Bone marrow (tissue), 2 donors: ENCODE results near the gene USP37.

Experiments
- DNase-seq, 2 donors: peaks; one replicate each; lab custom pipeline; 2025; lab: John Stamatoyannopoulos, UW

The USP37 gene, protein sequence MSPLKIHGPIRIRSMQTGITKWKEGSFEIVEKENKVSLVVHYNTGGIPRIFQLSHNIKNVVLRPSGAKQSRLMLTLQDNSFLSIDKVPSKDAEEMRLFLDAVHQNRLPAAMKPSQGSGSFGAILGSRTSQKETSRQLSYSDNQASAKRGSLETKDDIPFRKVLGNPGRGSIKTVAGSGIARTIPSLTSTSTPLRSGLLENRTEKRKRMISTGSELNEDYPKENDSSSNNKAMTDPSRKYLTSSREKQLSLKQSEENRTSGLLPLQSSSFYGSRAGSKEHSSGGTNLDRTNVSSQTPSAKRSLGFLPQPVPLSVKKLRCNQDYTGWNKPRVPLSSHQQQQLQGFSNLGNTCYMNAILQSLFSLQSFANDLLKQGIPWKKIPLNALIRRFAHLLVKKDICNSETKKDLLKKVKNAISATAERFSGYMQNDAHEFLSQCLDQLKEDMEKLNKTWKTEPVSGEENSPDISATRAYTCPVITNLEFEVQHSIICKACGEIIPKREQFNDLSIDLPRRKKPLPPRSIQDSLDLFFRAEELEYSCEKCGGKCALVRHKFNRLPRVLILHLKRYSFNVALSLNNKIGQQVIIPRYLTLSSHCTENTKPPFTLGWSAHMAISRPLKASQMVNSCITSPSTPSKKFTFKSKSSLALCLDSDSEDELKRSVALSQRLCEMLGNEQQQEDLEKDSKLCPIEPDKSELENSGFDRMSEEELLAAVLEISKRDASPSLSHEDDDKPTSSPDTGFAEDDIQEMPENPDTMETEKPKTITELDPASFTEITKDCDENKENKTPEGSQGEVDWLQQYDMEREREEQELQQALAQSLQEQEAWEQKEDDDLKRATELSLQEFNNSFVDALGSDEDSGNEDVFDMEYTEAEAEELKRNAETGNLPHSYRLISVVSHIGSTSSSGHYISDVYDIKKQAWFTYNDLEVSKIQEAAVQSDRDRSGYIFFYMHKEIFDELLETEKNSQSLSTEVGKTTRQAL

DNA sequence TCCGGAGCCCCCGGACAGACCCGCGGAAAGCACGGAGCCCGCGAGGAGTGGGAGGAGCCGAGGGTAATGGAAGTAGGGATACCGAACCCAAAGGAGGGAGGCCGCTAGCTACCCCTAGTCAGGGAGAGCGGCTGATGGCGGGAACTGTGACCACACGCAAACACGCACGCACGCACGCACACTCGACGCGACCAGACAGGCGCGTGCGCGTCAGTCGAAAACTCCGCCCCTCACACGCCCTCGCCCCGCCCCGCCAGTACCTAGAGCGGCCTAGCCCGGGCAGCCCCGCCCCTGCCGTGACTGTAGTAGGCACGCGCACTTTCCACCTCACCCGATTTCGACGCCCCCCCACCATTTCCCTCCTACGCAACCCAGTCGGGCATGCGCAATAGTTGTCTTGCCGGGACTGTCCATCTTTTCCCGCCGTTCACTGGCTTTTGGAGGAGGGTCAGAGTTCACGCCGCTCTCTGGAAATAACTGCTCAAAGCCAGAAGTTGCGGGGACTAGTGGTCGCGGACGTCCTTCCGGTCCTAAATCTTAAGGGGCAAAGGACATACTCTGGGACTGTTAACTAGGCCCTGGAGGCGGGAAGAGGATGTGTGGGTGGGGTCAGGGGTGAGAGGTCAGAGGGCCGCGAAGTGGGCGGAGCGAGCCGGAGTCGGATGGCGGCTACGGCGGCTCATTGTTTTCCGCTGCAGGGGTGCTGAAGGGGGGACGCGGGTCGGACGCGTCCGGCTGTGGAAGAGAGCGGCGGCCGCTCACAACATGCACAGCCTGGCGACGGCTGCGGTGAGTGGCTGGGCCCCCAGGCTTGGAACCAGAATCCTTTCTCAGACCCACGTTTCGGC lies at the start of gene USP37, which contains the start of gene CNOT9:
Gene USP37 (minus strand): TSS at position 162 of the 848 bp plus-strand sequence. CDS start 9,698 bp downstream, outside the sequence.
Gene CNOT9 (plus strand): TSS at position 650 of the 848 bp plus-strand sequence. CDS start 116 bp downstream, at position 766.
- peak; percentile 98 to 100 for DNase-seq

DNA sequence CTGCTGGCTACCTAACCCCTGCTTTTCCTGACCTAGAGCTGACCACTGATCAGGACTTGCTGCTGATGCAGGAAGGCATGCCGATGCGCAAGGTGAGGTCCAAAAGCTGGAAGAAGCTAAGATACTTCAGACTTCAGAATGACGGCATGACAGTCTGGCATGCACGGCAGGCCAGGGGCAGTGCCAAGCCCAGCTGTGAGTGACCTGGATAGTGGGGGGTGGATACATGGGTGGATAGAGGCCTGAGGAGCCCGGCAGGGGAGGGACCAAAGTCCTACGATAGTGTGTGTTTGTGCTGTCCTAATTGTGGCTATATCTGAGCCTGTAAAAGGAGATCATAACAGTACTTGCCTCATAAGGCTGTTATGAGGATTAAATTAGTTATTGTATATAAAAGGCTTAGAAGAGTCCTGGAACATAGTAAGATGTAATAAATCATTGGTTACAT lies 47.7 kb upstream of the USP37 start:
- no peak for DNase-seq

DNA sequence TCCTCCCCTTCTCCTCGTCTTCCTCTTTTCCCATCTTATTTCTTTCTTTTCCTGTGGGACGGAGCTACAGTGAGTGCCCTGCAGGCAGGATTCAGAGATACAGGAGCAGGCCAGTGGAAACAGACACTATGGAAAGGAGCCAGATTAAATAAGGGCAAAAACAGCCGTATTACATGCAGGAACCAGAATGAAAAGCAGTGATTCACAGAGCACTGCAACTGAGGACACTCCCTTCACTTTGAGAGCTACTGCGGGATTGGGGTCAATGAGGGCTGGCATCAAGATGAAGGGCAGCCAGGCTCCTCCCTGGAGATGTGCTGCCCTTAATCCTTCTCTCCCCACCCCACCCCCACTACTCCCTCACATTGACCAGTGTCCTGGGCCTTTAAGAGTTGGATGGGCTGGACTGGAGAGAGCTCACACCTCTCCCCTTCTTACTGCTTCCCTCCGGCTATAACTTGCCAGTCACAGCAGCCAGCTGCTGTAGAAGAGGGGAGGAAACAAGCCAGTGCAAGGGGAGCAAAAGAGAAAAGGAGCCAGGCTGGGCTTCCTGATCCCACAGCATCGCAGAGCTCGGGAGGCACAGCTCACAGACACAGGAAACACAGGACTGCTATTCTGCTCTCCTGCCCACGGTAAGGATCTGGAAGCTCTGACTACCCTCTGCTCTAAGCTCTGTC lies 39.4 kb upstream of the USP37 start, which contains the start of gene PLCD4:
Gene PLCD4 (plus strand): TSS at position 464 of the 680 bp plus-strand sequence. CDS start 7,841 bp downstream, outside the sequence.
- no peak for DNase-seq

DNA sequence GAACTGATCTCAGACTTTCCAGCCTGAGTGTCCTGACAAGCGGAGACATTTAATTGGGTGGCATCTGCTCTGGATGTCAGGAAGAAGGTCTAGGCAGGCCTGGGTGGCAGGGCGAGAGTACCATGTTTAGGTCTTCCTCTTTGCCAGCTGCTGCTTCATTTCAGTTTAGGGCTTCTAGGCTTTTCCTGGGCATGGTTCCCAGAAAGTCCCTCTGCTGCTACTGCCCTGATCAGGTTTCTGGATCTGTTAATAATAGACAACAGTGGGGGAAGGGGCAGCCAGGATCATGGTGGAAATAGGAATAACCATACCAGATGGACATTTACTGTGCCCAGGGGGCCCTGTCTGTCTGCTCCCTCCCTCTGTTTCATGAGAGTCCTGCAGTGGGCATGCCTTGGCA lies 37.3 kb upstream of the USP37 start:
- no peak for DNase-seq

DNA sequence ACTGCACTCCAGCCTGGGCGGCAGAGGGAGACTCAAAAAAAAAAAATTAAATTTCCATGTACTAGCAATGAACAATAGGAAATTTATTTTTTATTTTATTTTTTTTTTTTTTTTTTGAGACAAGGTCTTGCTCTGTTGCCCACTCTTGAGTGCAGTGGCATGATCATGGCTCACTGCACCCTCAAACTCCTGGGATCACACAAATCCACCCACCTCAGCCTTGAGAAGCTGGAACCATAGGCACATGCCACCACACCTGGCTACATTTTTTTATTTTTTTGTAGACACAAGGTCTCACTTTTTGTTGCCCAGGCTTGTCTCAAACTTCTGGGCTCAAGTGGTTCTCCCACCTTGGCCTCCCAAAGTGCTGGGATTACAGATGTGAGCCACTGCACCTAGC lies 17.4 kb upstream of the USP37 start:
- no peak for DNase-seq

DNA sequence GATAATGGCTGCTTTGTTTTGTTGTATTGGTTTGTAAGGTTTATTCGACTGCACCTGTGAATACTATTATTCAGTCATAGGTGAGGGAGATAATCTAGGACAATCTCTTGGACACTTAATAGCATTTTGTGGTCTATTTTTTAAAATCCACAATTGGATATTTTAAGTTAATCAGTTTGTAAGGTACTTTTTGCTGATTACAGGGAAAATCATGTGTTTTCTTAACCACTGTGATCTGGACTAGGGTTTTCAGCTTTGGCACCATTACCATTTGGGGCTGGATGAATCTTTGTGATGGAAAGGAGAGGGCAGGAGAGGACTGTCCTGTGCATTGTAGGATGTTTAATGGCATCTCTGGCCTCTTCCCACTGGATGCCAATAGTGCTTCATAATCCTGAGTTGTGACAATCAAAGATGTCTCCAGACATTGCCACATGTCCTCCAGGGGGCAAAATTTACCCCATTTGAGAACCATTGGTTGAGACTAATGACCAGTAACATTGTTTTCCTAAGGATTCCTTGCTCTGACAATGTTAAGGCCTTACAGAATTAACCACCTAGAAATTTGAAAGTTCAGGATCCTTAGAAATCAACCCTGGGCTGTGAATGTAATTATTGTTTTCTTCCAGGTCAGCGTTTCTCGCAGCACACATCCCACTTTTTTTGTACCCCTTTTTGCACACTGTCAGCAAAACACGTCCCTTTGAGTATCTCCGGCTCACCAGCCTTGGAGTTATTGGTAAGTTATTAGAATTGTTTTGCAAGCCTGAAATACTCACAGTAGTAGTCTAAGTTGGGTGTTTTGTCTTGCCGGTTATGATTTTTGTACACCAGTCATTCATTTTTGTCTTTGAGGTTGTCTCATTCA lies 16.1 kb upstream of the USP37 start:
- no peak for DNase-seq

DNA sequence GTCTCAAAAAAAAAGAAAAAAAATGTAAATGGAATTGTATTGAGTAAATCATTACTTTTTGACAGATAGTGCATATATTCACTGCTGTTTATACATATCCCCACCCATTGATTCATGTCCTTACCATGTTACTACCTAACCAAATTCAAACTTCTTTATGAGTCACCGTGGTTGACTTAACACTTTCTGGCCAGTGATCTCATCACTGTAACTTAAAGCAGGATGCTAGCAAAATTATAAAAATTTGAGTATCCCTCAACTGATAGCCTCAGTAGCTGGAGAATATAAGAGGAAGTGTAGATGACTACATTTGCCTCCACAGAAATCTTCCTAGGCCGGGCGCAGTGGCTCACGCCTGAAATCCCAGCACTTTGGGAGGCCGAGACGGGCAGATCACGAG lies 13.9 kb upstream of the USP37 start:
- no peak for DNase-seq

DNA sequence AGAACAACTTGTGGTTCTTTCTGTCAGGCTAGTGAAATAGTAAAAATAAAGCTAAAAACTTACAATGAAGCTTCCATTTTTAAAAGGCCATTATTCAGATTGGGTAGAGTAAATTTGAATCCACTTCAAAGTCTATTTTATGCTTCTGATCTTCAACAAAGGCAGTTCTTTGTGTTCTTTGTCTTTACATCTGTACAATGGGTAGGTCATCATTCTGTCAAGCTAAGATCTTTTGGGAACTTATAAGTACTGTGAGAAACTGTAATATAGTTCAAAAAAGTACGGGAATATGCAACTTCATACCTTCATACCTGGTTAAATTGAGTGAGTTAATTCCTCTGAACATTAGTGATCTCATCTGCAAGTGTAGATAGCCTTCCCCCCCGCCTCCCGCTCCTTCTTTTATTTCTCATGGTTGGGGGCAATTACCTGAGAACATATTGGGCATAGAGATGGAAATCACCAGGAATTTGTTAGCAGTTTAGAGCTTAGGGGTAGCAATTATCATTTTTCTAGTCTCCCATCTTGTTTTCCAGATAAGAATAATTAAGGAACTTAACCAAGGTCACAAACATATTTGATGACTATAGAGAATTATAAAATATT lies 10.2 kb upstream of the USP37 start:
- DNase-seq = no peak

DNA sequence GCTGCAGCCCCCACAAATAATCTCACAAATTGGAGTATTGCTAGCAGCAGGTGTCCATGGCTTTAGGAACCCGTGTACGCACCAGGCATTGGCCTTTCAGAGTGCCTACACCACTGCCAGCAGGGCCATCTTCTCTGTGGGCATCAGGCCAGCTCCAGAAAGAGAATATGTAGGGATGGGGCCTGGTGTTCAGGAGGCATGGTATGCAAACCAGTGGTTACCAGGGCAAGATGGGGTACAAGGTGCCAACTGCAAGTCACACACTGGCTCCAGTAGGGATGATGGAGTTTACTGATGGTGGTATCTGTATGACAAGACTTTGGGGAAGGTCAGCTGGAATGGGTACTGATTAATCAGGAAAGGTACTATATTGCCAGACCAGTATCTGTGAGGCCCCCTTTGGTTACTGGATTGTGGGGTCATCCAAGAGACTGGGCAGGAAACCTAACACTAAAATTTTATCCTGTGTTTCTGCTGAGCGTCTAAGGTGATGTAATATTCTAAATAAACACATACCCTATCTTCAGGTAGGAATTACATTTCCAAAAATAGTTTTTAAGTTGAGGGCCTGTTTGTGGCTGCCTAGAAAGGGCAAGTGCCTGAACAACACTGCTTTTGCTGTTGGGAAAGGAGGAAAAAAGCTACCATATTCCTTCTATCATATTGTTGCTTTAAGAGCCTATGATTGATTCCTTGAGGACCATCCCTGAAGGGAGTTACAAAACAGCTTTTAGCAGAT lies 9.5 kb upstream of the USP37 start:
- no peak for DNase-seq

DNA sequence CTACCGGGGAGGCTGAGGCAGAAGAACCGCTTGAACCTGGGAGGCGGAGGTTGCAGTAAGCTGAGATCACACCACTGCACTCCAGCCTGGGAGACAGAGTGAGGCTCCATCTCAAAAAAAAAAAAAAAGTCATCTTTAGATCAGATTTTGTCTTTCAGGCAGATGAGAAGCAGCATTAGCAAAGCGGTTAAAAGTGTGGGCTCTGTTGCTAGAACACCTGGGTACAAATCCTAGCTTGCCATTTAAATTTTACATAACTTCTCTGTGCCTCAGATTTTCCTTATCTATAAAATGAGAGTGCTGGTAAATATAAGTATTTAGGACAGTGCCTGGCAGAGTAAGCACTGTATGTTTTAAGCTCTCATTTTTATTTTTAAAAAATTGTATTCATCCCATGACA lies 8.7 kb upstream of the USP37 start:
- no peak for DNase-seq

DNA sequence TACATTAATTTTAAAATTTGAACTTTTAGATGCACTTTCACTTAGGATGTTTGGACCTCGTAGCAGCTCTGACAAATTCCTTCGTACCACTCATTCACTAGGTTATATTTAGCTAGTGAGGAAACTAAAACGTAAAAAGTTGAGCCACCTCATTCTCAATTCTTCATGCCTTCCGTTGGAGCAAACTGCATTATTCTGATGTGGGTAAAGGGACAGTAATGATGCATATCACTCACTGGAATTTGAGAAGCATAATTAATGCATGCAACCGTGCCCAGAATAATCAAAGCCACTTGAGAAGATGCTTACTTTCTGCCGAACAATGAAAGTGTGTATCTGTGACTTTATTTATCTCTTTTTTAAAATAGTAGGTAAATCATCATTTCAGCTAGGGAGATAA lies 2.7 kb upstream of the USP37 start:
- no peak for DNase-seq

DNA sequence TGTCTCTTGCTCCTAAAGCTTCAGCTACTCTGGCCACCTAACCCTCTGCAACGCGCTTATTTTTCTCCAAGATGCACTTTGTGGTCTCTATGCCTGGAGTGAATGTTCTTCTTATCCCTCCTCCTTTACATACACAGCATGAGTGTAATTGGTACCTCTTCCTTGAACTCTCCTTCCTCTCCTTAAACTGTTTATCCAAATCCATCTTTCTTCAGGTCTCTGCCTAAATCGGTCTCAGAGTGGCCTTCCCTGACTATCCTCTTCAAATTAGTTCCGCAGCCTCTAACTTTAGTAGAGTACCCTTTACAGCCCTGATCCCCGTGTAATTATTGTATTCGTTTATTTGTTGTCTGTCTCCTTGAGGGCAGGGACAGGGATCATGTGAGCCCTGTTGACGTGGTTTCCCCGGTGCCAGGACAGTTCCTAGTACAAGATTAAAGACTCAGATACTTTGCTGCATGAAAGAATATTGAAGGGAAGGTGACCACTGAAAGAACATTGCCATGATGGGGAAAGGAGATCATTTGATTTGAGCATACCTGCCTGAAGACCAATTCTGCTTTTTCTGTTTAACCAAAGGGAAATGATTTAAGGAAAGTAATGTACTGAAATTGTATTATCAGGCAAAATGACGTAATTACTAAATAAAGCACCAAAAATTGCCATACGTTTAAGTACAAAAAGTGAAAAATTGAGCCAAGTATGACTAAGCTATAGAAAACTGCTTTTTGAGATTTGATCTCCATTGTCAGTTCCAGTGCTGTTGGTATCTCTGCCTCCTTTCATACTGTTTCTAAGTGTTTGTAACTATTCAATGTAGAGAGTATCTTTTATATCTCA lies 1.7 kb upstream of the USP37 start:
- no peak for DNase-seq

DNA sequence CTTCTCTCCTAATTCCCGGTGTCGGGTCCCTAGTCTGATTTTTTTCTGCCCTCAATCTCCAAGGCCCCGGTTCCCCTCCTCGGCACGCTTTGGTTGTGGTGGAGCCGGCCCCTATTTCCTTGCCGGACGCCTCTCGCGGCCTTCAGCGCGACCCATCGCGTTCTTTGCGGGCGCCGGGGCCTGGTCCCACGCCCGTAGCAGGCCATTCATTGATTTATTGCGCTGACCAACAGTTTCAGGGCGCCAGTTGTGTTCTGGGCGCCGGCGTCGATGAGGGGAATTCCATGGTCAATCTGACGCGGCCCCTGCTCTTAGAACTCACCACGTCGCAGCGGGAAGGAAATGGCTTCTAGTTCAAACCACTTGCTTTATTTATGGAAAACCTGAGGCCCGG lies 884 bp upstream of the USP37 start:
- DNase-seq = peak in 1 of 2 donors; percentile 69

DNA sequence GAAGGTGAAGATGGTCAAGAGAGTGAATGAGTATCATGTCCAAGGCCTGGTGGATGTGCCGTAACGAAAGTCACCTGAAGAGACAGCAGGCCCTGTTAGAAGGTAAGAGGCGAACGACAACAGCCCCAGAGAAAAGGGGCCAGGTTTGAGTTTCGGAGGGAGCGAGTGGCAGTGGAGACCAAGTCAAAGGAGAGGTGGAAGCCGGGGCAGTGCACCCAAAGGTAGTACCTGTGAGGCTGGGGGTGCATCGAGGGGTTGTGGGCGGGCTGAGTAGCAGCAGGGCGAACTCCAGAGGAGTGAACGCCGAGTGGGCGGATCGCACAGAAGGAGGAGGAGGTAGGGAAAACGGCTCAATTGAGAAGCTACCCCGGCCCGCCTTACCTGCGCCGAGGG lies 358 bp downstream of the USP37 start:
- DNase-seq = no peak

DNA sequence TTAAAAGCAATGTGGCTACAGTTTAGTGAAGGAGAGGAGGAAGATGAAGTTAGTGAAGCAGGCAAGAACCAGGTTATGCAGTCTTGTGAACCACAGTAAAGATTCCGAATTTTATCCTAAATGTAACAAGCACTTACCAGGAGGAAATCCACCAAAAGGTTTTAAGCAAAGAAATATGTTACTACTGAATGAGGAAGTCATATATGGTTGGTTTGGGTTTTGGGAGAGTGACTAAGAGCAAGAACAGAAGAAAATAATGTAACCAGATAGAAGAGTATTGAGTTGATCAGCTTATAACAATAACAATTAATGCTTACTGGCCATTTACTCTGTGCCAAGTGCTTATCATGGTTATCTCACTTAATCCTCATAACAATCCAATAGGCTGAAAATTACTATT lies 1.9 kb downstream of the USP37 start:
- peak in 1 of 2 donors; percentile 34 for DNase-seq

DNA sequence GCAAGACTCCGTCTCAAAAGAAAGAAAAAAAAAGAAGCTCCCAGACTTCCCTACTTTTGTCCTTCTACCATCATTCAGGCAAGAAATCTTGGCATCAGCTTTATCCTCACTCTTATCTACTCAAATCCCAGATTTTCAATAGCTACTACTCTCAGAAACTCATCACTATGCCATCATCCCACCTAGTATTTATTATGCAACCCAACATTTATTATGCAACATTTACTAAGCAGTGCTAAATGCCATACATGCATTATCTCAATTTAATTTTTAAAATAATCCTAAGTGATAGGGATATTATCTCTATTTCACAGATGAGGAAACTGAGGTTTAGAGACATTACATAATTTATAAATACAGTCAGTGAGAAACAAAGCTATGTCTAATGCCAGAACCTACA lies 4.1 kb downstream of the USP37 start:
- no peak for DNase-seq

DNA sequence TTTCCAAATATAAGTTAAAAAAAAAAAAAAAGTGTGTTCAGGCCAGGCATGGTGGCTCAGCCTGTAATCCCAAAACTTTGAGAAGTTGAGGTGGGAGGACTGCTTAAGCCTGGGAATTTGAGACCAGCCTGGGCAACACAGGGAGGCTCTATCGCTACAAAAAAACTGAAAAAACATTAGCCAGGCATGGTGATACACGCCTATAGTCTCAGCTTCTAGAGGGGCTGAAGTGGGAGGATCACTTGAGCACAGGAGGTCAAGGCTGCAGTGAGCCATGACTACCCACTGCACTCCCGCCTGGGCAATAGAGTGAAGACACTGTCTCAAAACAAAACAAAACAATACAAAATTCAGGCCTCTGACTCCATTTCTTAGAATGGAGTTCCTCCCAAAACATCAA lies 9.2 kb downstream of the USP37 start:
- no peak for DNase-seq

DNA sequence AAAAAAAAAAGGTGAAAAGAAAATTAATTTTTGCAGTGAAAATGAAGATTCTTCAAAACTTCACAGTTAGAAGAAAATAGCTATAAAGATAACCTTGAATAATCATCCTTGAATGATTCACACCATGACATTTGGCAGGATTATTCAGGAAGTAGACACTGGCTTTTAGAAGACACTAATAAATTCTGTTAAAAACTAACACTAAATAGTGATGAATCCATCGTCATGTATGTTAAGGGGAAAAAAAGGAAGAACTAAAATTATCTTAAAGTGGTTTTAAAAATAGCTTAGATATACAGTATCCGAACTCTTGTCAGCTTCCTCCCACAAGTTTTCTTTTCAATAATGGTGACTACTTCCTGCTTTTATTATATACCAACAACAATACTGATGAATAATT lies 10.2 kb downstream of the USP37 start:
- DNase-seq = peak in 1 of 2 donors; percentile 55
